ENCODE measurements around the gene PPP1R9B.

Gene PPP1R9B

GRCh38 chr17:50141745-50142110 is 8.7 kb downstream of the PPP1R9B start:
- DNase-seq, result no peak

GRCh38 chr17:50141026-50141744 is 9.3 kb downstream of the PPP1R9B start:
- DNase-seq, result no peak
- no peak for TF ChIP-seq GATA1 (IDR thresholded peaks at IDR 0.05; ENCODE audit: low read depth, low read length)
- TF ChIP-seq POLR2A (IDR thresholded peaks at IDR 0.05; ENCODE audit: low read length), result no peak

More at GRCh38 chr17:50141745-50142110, 8.7 kb downstream of the PPP1R9B start:
- no peak for TF ChIP-seq POLR2A (IDR thresholded peaks at IDR 0.05; ENCODE audit: low read length)
- no peak for TF ChIP-seq GATA1 (IDR thresholded peaks at IDR 0.05; ENCODE audit: low read depth, low read length)

- peak; percentile 85 to 89 for DNase-seq
- TF ChIP-seq POLR2A (IDR thresholded peaks at IDR 0.05; ENCODE audit: low read length) (no peak), GATA1 (IDR thresholded peaks at IDR 0.05; ENCODE audit: low read depth, low read length) (no peak)
These were observed 10.3 kb downstream of the PPP1R9B start for GRCh38 chr17:50139950-50140885.

GRCh38 chr17:50139185-50139783 is 11.2 kb downstream of the PPP1R9B start:
- no peak for DNase-seq
- TF ChIP-seq GATA1 (IDR thresholded peaks at IDR 0.05; ENCODE audit: low read depth, low read length) (no peak), POLR2A (IDR thresholded peaks at IDR 0.05; ENCODE audit: low read length) (no peak)

DNA sequence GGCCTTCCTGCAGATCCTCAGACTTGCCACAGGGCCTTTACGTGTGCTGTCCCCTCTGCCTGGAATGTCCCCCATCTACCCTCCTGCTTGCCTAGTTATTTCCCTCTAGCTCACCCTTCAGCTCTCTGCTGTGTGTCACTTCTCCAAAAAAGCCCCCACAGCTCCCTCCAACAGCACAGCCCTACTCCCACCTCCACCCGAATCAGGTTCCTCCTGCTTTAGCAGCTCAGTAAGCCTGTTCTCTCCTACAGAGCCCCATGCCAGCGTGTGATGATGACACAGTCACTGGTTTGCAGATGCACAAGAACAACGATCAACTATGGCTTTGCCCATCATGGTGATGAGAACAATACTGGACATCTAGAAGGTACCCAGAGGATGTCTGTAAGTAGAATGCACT is 13.4 kb downstream of the PPP1R9B start:
- no peak for DNase-seq
- no peak for TF ChIP-seq POLR2A (IDR thresholded peaks at IDR 0.05; ENCODE audit: low read length)
- TF ChIP-seq GATA1 (IDR thresholded peaks at IDR 0.05; ENCODE audit: low read depth, low read length), result no peak

- no peak for TF ChIP-seq POLR2A (IDR thresholded peaks at IDR 0.05; ENCODE audit: low read length)
- no peak for TF ChIP-seq GATA1 (IDR thresholded peaks at IDR 0.05; ENCODE audit: low read depth, low read length)
- no peak for DNase-seq
These were observed 14.3 kb downstream of the PPP1R9B start for GRCh38 chr17:50136096-50136687.

- no peak for DNase-seq
- no peak for TF ChIP-seq POLR2A (IDR thresholded peaks at IDR 0.05; ENCODE audit: low read length)
- no peak for TF ChIP-seq GATA1 (IDR thresholded peaks at IDR 0.05; ENCODE audit: low read depth, low read length)
These were observed 15.0 kb downstream of the PPP1R9B start for GRCh38 chr17:50135316-50136095.

- no peak for DNase-seq
- no peak for TF ChIP-seq POLR2A (IDR thresholded peaks at IDR 0.05; ENCODE audit: low read length)
These were observed 16.0 kb downstream of the PPP1R9B start for GRCh38 chr17:50134206-50135110.

DNA sequence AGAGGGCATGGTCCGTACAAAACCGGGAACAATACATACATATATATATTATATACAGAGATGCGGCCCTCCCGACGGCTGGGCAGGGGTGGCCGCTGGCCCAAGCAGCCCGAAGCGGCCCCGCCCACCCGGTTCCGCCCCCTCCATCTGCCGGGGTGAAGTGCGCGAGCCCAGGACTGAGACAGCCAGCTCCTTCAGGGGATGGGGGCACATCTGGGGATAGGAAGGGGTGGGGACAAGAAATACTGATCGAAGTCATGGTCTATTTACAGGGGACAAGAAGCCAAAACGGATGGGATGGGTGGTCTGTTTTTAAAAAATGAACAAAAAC is 16.7 kb downstream of the PPP1R9B start:
- no peak for TF ChIP-seq POLR2A (IDR thresholded peaks at IDR 0.05; ENCODE audit: low read length)
- no peak for TF ChIP-seq GATA1 (IDR thresholded peaks at IDR 0.05; ENCODE audit: low read depth, low read length)
- DNase-seq, result no peak

- DNase-seq, result no peak
- TF ChIP-seq GATA1 (IDR thresholded peaks at IDR 0.05; ENCODE audit: low read depth, low read length), result no peak
- TF ChIP-seq POLR2A (IDR thresholded peaks at IDR 0.05; ENCODE audit: low read length), result no peak
These were observed 17.3 kb downstream of the PPP1R9B start for GRCh38 chr17:50133028-50133768.

DNA sequence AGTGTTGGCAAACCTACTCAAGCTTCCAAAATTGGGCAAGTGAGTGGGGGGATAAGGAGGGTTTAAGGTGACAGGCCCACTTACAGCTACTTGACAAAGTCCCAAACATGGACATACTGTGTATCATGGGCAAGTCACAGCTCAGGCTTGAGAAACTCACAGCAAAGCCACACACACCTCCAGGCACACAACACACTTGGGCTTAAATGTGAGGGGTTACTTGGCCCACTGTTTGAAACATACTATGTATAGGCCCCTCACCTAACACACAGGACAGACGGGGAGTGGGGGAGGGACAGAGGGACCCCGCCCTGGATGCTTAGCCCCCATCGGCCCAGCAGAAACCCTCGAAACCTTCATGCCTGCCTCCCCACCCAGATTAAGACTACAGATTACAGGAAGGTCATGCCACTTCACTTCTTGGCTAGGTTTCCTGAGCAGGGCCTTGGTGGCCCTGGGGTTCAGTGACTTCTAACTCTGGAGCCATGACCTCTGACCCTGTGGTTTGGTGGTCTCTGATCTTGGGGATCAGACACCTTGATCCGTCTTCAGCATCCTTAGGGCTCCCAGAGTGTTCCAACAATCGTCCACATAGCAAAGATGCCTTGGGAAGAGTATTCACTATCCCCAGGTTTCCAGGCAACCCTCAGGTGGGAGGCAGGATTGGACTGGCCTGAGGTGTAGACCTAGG is 18.2 kb downstream of the PPP1R9B start:
- TF ChIP-seq POLR2A (IDR thresholded peaks at IDR 0.05; ENCODE audit: low read length), result no peak
- TF ChIP-seq GATA1 (IDR thresholded peaks at IDR 0.05; ENCODE audit: low read depth, low read length), result no peak
- DNase-seq, result peak; percentile 18 to 23

Data from erythroblast (primary cell).